NCI-H524 treated with DMSO at 0.1 percent for 48 hours (cell line): Measurements from ENCODE around the gene PPM1F.
A peak's percentile ranks its signal among the peaks of the same experiment; 100 is the strongest.

Experiments used
- DNase-seq: peaks from one replicate; lab custom pipeline; 2025; lab: John Stamatoyannopoulos, UW

PPM1F gene, protein sequence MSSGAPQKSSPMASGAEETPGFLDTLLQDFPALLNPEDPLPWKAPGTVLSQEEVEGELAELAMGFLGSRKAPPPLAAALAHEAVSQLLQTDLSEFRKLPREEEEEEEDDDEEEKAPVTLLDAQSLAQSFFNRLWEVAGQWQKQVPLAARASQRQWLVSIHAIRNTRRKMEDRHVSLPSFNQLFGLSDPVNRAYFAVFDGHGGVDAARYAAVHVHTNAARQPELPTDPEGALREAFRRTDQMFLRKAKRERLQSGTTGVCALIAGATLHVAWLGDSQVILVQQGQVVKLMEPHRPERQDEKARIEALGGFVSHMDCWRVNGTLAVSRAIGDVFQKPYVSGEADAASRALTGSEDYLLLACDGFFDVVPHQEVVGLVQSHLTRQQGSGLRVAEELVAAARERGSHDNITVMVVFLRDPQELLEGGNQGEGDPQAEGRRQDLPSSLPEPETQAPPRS

DNA sequence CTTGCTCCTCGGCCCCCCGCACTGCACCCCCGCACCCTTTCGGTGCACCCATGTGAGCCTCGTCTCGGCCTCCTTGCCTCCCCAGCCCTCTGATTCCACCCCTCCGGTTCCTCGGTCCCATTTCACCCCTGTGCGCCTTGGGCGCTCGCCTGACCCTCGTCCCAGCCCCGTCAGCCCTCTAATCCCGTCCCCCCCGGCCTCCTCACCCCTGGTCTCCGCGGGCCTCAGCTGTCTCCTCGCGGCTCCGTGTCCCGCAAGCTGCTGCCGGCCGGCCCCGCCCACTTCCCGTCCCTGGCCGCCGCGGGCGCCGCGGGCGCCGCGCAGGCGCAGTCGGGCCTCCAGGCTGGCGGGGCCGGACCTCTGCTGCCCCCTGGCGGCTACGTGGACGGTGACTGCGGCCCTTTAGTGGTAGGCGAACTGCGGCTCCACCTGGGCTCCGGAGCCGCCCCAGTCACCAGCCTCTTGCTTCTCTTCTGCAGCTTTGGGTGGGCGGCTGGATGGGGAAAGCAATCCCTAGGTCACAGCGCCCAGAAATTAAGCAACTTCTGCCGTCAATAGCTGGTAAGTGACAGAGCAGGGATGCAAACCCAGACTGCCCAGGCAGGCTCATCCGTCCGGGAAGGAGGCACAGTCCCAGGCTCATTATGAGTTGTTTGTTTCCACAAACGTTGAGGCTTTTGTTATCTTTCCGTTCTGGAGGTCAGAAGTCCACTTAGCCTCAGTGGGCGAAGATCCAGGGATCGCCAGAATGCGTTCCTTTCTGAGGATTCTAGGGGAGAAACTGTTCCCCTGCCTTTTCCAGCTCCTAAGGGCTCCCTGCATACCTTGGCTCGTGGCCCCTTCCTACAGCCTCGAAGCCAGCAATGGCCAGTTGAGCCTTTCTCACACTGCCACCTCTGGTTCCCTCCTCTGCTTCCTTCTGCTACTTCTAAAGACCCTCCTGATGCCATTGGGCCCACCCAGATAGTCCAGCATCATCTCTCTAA is at the start of gene PPM1F:
PPM1F (minus strand) TSS at position 263 of the 986 bp plus-strand sequence. CDS start 6,800 bp downstream, outside the sequence.
- no peak for DNase-seq

DNA sequence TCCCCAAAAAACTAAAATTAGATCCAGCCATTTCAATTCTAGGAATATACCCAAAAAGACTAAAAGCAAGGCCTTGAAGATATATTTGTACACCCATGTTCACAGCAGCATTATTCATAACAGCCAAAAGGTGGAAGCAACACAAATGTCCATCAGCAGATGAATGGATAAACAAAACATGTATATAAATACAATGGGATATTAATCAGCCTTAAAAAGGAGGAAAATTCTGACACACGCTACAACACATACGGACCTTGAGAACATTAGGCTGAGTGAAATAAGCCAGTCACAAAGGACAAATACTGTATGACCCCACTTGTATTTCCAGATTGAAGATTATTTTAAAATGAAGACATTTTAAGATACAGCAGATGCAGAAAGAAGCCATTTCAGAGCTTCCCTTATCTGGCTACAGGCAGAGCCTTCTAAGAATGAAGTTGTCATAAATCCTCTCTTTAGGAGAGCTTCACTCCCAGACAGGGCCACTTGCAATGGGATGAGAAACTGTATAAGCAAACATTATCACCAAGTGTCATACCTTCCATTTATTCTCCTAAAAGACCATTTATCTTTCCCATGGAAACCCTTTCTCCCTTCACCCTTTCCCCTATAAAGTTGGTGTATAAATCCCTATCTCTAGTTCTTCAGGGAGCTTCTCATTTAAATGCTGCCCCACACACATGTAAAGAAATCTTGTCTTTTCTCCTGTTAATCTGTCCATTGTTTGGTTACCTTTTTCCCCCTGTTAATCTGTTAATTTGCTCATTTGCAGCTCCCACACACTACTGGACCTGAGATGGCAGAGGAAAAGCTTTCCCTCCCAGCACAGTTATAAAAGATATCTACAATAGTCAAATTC is 49.2 kb upstream of the PPM1F start:
- DNase-seq = no peak

DNA sequence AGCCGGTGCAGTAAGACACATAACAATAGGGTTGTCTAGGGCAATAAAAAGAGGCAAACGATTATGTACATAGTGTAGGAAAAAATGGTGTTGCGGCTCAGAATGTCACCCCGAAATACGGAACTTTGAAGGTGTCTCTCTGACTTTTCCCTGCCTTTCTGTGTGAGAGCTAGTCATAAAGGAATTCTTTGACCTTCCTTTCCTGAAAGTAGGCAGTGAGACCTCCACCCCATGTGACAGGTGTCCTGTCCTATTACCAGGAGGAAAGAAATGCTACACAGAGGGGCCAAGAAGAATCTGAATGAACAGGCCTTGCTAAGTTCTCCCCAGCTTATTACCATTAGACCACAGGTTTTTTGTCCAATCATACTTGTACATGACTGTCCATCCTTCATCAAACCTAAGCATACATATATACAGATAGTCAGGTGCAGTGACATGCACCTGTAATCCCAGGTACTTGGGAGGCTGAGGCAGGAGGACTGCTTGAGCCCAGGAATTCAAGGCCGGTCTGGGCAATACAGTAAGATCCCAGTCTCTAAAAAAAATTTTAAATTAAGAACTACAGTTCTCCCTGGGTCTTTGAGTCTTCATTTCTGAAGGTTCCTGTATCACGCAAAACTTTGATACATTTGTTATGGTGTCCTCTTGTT is 46.1 kb upstream of the PPM1F start:
- DNase-seq = no peak

DNA sequence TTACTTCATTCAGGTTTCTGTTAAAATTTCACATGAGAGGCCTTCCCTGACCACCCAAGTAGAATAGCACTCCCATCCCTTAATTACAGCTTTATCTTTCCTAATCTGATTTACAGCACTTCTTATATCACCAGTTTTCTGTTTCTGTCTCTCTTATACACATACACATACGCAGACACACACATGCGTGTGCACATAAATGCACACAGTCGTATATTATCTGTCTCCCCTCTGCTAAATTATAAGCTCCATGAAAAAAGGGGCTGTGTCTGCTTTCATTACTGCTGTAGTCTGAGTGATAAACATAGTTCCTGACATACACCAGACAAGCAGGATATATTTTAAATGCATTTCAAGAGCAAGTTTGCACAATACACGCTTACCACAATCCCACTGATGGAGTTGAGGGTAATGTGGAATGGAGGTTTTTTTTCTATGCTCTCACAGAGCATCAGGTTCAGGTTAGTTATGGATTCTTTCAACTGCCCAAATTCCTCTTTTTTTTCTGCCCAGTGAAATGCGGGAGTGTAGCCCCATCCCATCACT is 43.6 kb upstream of the PPM1F start:
- no peak for DNase-seq

DNA sequence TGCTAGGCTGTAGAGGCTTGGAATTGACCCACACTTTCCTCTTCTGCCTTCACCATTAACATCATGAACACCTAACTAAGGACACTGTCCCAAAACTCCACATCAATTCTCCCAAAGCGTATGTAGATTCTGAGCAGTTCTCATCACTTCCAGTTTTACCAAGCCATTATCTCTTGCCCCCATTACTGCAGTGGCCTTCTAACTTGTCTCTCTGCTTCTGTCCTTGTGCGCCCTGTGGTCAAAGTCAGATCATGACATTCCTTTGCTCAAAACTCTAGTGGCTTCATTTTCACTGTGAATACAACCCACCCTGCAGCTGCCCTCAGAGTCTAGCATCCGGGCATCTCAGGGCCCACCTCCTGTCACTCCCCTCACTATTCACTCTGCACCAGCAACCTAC is 43.0 kb upstream of the PPM1F start:
- no peak for DNase-seq

DNA sequence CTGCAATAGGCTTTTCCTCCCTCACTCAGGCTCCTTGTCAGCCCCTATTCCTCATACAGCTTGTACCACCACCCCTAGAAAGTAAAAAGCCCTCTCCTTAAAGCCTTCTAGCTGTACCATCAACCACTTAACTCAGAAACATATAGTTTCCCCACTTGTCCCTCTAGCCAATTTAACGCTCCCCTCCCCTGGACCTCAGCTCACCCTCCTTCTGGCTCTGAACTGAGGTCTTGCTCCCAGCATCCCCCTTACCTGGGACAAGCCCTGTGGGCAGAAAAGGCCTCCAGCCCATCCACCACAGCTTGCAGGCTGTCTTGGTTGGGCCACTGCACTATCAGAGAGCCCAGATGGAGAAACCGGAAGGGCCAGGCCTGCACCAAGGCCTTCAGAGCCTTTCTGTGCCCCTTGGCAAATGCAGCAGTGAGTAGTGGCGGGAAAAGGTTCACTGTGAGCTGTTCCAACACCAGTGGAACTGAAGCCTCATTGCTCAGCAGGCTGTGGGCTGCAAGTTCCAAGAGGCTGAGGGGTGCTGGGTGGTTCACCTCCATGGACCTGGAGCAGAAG is 42.3 kb upstream of the PPM1F start:
- no peak for DNase-seq

DNA sequence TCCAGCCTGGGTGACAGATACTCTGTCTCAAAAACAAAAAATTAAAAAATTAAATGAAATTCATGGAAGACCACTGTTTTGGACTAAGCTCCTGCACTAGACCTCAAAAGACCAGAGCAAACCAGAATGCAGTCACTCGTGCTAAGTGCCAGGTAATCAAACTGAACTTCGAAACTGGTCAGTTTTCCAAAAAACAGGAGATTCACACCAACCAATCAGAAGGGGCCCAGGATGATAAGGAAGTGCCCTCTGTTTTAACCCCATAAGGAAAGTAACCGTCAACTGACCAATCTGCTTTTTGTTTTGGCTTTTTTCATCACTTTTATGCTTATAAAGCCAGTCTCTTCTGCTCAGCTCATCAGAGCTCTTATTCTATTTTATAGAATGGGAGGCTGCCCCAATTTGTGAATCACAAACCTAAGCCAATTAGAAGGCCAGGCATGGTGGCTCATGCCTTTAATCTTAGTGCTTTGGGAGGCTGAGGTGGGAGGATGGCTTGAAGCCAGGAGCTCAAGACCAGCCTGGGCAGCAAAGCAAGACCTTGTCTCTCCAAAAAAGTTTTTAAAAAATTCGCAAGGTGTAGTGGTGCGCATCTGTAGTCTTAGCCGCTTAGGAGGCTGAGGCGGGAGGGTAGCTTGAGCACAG is 40.1 kb upstream of the PPM1F start:
- no peak for DNase-seq

DNA sequence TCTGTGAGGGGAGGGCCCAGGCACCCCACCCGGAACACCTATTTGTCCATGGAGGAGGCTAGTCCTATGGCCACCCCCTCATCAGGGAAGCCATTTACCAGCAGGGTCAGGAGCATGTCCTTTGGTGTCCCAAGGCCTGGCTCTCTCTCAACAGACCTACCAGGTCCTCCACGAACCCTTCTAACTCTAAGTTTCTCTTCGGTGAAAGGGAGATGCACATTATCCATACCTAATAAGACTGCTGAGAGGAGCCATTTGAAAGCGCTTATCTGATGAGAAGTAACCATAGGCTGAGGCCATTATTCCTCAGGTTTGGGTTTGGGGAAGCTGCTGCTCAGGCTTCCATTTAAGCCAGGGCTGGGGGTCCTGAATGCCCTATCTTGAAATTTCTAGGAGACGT is 39.1 kb upstream of the PPM1F start:
- no peak for DNase-seq

DNA sequence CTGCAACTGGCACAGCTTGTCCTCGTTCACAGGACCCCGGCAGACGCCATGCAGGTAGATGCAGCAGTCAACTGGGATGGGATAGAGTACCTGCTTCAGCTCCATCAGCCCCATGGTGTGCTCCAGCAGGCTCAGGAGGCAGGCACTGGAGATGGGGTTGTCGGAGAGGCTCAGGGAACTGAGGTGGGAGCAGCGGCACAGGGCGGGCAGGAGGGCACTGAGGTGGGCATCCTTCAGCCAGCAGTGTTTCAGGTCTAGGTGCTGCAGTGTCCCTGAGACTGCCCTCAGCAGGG is 38.6 kb upstream of the PPM1F start:
- DNase-seq = no peak

DNA sequence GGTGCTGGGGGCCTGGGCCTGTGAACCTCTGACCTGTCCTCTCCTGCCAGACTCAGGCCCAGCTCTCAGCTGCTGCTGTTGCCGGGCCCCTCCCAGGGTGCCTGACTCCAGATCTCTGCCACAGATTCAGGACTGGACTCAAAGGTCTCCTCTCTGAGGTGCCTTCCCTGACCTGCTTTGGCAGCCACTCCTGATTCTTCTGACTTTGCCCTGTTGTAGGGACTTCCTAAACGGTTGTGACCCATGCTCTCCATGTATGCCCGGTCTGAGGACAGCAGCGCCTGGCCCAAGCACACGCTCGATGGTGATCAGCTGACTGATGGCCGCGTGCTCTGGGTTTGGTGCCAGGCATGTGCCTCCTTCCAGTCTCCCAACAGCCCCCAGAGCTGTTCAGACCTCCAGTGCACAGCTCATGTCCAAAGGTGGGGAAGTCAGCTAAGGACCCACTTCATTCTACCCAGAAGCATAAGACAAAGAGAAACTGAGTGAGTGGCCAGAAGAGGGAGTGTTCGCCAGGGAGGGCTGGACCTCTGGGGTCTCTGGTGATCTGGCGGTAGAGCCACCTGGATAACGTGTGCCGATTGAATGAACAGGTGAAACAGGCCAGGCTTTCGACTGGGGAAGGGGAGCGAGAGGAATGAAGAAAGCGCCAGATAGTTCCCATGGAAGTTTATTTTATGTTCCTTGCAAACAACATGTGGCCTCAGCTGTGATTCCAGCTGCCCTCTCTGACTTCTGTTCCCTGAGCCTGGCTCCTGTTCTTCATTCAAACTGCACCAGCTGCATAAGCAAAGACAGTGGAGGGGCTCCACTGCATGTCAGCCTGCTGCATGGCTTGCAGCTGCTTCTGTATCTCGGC is 38.0 kb upstream of the PPM1F start:
- no peak for DNase-seq

DNA sequence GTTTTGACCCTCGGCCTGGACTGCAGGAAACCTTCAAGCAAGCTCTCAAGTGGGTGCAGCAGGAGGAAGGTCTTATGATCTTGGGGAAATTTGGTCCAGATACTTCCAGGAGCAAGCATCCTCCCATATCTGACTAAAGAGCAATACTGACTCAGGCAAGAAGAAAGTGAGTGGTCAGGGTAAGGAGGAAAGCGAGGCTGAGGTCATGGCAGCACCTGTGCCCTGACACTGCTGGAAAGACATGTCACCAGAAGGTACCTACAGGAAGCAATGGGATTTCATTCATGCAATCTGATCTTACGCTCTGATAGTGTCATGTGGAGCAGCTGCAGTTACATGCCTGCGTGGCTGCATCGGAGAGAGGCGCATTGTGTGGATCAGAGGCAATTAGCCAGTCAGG is 36.4 kb upstream of the PPM1F start:
- DNase-seq = no peak

DNA sequence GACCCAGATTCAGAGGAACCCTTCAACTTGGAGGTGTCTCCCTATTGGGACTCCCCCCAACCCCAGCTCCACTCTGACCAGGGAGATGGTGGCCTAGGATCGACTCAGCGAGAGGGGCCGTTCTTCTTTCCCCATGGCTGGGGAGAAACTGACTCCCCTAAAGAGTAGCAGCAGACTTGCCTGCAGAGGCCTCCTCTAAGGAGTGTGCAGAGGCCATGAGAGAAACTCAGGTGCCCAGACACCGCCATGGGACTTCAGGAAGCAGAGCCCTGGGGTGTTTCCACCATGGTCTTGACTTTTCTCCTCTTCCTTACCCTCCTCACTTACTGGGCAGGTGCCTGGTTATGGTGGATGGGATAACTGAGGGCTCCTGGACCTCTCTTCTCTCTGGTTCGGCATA is 32.6 kb upstream of the PPM1F start:
- DNase-seq = no peak

DNA sequence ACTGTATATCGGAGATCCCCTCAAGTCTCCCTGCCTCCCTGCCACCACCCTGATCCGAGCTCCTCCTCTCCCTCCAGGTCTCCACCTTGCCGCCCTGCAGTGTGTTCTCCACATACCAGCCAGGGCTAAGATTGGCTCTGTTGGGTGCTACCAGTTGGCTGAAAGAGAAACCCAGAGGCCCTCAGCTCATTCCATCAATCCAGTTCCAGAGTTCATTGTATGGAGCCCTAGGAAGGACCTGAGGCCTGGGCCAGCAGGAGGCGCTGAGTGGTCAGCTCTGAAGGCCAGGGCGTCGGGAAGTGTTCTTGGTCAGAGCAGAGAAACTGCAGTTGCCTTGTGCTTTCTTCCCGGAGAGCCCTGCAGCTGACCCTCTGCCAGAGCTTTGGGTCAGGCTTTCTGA is 32.1 kb upstream of the PPM1F start:
- DNase-seq = no peak

DNA sequence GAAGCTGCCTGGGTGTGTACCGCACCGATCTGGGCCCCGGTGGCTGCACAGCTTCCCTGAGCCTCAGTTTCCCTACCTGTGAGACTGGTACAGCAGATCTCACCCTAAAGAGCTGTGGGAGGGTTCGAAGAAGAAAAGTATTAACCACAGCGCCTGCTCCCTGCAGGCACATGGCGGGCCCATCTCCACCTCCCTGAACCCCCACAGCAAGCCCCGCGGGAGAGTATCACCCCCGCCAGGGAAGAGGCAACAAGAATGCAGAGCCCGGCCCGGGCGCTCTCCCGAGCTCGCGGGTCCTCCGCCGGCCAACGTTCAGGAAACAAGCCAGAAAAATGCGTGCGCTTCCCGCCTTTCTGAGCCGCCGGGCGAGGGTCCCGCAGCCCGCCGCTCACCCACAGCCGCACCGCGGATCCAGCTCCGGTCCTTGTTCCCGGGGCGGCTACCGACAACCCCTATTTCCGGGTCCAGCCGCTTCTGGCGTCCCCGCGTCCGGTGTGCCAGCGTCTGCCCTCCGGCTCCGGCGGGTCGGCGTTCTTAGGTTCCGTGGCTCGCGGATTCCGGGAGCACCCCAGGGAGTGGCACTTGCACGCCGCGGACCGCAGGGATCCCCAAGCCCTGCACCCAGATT is 29.8 kb upstream of the PPM1F start, which contains the start of gene TOP3B:
TOP3B (minus strand) TSS at position 450 of the 628 bp plus-strand sequence. CDS start 7,078 bp downstream, outside the sequence.
- DNase-seq = peak; percentile 49

DNA sequence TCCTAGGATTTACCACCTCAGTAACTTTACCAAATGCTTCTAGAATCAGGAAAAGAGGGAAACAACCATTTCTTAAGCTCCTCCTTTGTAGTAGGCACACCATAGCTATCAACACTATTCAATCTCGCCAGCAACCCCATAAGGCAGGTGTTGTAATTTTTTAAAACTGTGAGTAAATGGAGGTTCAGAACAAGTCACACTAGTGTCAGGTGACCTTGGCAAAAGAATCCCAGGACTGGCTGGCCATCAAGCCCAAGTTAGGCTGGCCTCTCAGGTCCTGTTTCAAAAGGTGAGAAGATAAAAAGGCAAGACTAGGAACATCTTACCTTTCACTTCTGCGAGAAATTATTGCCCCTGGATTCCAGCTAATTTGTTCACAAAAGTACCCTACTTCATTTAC is 29.2 kb upstream of the PPM1F start:
- no peak for DNase-seq

DNA sequence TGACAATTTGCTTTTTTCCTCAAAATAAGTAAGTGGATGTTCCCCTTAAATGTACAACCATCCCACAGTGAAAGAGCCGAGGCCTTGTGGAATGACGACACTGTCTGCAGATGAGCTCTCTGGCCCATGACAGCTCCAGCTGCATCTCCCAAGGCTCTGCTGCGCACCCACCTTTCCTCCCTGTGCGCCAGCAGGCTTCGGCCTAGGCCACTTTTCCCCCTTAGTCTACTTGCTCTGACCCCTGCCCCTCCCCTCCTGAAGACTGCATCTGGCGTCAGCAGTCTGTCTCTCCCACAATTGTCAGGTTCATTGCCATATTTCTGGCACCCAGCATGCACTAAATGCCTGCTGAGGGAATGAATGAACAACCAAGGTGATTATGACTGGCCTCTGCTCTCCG is 27.9 kb upstream of the PPM1F start:
- DNase-seq = no peak

DNA sequence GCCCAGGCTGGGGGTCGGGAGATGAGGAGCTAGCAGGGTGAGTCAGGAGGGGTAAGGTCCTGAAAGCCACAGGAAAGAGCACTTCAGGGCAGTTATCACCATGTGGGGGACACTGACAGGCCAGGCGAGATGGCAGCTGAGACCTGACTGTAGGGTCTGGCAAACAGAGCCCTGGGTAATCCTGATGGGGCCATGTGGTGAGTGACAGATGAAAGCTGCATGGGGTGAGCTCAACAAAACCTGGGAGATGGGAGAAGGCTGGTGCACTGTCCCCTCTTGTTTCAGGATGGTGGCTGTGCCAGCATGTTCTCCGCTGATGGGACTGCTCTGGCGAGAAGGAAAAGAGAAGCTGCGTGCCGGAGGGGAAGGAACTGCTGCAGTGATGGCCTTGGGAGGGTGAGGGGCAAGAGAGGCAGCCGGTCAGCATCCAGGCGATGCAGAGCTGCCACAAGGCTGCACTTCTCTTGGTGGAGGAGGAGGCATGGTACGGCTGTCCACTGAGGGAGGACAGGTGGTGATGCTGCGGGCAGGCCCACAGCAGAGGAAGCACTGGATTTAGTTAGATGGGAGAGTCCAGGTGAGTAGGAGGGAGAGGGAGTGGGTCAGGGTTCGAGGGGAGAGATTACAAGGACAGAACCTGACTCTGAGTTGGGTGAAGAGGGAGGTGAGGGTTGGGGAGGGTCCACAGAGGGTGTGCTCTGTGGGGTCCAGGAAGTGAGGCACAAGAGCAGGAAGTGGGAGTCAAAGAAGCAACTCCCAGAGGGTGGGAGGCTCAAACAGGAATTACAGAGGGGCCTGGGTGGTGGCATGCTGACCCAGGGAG is 26.1 kb upstream of the PPM1F start:
- DNase-seq = no peak

DNA sequence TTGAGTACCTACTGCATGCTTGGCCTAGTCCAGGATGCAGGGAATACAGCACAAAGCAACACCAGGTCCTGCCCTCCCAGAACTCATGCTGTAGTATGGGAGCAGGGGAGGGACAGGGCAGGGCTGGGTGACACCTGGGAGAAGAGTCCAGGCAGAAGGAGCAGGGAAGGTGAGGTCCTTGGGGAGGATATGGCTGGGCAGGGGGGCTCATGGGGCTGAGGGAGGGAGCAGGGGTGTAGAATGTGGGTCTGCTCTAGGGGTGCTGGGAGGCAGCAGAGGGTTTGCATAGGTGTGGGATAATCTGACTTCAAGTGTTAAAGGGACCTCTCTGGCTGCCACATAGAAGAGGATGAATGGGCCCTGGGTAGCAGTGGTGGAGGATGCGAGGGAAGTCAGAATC is 25.2 kb upstream of the PPM1F start:
- no peak for DNase-seq
